PFSK-1 (cell line): ENCODE results near the gene GPATCH2L.

Source experiments
- FOXP2 ChIP-seq: optimal IDR thresholded peaks from 2 replicates; pipeline ENCODE3; 2011; ENCODE audit warnings: borderline replicate concordance, control low read depth, inconsistent platforms; ENCODE audit not compliant: insufficient read depth; ENCODE audit errors: extremely low read length, extremely low read depth
- POLR2AphosphoS5 ChIP-seq: IDR thresholded peaks from 2 replicates; pipeline ENCODE4 v1.6.1; 2012; ENCODE audit warnings: low read depth, mild to moderate bottlenecking, control low read depth, low read length, moderate library complexity
- REST ChIP-seq, 2 experiments: IDR thresholded peaks; 2 replicates each; pipeline versions ENCODE4 v1.6.1 to v1.8.0; 2011 to 2012; ENCODE audit warnings: low read depth in 2 of 2, low read length in 2 of 2, control low read depth in 1 of 2, inconsistent platforms in 1 of 2, mild to moderate bottlenecking in 1 of 2, moderate library complexity in 1 of 2; ENCODE audit not compliant: insufficient read depth in 1 of 2
- SIN3A ChIP-seq: IDR thresholded peaks from 2 replicates; pipeline ENCODE4 v1.6.1; 2012; ENCODE audit warnings: mild to moderate bottlenecking, low read length, moderate library complexity, borderline replicate concordance; ENCODE audit not compliant: insufficient read depth
- TAF1 ChIP-seq: IDR thresholded peaks from 2 replicates; pipeline ENCODE4 v1.6.1; 2012; ENCODE audit warnings: low read length, control low read depth, borderline replicate concordance; ENCODE audit not compliant: insufficient read depth

GPATCH2L gene

GRCh38 chr14:76149196-76149595 is 2.5 kb upstream of the GPATCH2L start:
- TF ChIP-seq REST (IDR thresholded peaks at IDR 0.05; ENCODE audit: insufficient read depth in 1 of 2, low read depth in 2 of 2, low read length in 2 of 2) (no peak), TAF1 (no peak), SIN3A (no peak), FOXP2 (no peak), POLR2AphosphoS5 (no peak)

GRCh38 chr14:76152333-76152681 is 585 bp downstream of the GPATCH2L start:
- TF ChIP-seq REST (IDR thresholded peaks at IDR 0.05; ENCODE audit: insufficient read depth in 1 of 2, low read depth in 2 of 2, low read length in 2 of 2) (peak in 1 of 2 experiments; percentile 73; a peak in 1 of 4 replicates), POLR2AphosphoS5 (no peak; the same call in 1 of the 2 replicates), SIN3A (0 out of 2 replicates have a peak, but pooled peaks have one; percentile 45)

- TF ChIP-seq POLR2AphosphoS5 (no peak), FOXP2 (no peak), TAF1 (no peak), REST (IDR thresholded peaks at IDR 0.05; ENCODE audit: insufficient read depth in 1 of 2, low read depth in 2 of 2, low read length in 2 of 2) (no peak)
Measured at GRCh38 chr14:76153919-76154318, 2.2 kb downstream of the GPATCH2L start.

- TF ChIP-seq SIN3A (no peak), TAF1 (no peak), FOXP2 (no peak)
Measured at GRCh38 chr14:76154539-76155126, 2.9 kb downstream of the GPATCH2L start.

- TF ChIP-seq SIN3A (no peak), POLR2AphosphoS5 (no peak), FOXP2 (no peak), TAF1 (no peak), REST (IDR thresholded peaks at IDR 0.05; ENCODE audit: insufficient read depth in 1 of 2, low read depth in 2 of 2, low read length in 2 of 2) (no peak)
Measured at GRCh38 chr14:76163668-76164363, 12.1 kb downstream of the GPATCH2L start.
